ENCODE measurements around the gene ANXA4.

- TF ChIP-seq CTCF (IDR thresholded peaks at IDR 0.05) (no peak), POLR2A (IDR thresholded peaks at IDR 0.05) (no peak)
These were observed 68.6 kb downstream of the ANXA4 start for GRCh38 chr2:69810550-69810949.

All from vagina (tissue), 2 donors.